Stomach (tissue), 19 donors: Measurements from ENCODE around the gene LDLRAD3. TPM values are rescaled to one million over a fixed set of nuclear protein-coding genes. Genes with fewer than 3 reads are reported as not detected.

Source experiments
- DNase-seq, 2 donors: peaks; one replicate each; pipeline versions ENCODE4 v3.0.0 to v3.0.0-alpha.2; 2013 to 2019
- H3K27ac ChIP-seq, 5 donors: fragments of 200-600 bp in 4 of 5; sonication (generic) in 4 of 5; one replicate each; pipeline ENCODE4 v1.5.1; 2013 to 2019; ENCODE audit warnings: mild to moderate bottlenecking in 1 of 5, moderate library complexity in 1 of 5
- H3K27me3 ChIP-seq, 3 donors: fragments of 200-600 bp; sonication (generic); one replicate each; pipeline ENCODE4 v1.5.1; 2017 to 2019; ENCODE audit warnings: mixed run types in 1 of 3
- H3K36me3 ChIP-seq, 4 donors: fragments of 200-600 bp; sonication (generic); 1 replicate in 3 of 4; 2 replicates in 1 of 4; pipeline ENCODE4 v1.5.1; 2016 to 2019
- H3K4me1 ChIP-seq, 4 donors: fragments of 200-600 bp; sonication (generic); one replicate each; pipeline ENCODE4 v1.5.1; 2016 to 2019
- H3K4me3 ChIP-seq, 4 donors: fragments of 200-600 bp; sonication (generic) in 3 of 4; one replicate each; pipeline ENCODE4 v1.5.1; 2016 to 2019; ENCODE audit warnings: mild to moderate bottlenecking in 1 of 4
- H3K9me3 ChIP-seq, 4 donors: fragments of 200-600 bp; sonication (generic); one replicate each; pipeline ENCODE4 v1.5.1; 2016 to 2019
- EP300 ChIP-seq: sonication (generic); formaldehyde crosslinking; IDR thresholded peaks from one replicate; pipeline ENCODE4 v1.6.1; 2017; ENCODE audit warnings: antibody characterized with exemption
- POLR2A ChIP-seq, 4 donors: fragments of 450-650 bp; IDR thresholded peaks; one replicate each; pipeline ENCODE4 v1.6.1; 2016; ENCODE audit warnings: antibody characterized with exemption in 4 of 4, control low read depth in 2 of 4, mild to moderate bottlenecking in 1 of 4, moderate library complexity in 1 of 4
- POLR2AphosphoS5 ChIP-seq, 3 donors: sonication (generic); formaldehyde crosslinking; IDR thresholded peaks; one replicate each; pipeline ENCODE4 v1.6.1; 2016; ENCODE audit warnings: antibody characterized with exemption in 3 of 3
- WGBS, 5 donors: extraction: QIAGEN DNeasy Blood & Tissue Kit in 3 of 5; methylation state at CpG; one replicate each; pipeline versions ENCODE4 v1.1.5 to v1.1.7; 2013 to 2018; 5-methylcytosine and 5-hydroxymethylcytosine counted together
- intact Hi-C: fragments of 100-400 bp; cut with DNase I; formaldehyde crosslinking; loops from one replicate; pipeline ENCODE4 v1.15.1; 2023; ENCODE audit warnings: low total_unique reads
- long read RNA-seq, 10 donors: transcript quantifications; one replicate each; lab custom pipeline, GENCODE V29; 2026
- polyA plus RNA-seq, 3 donors: library from polyadenylated mRNA; stranded (reverse); fragments of 200-250 nt; gene quantifications; one replicate each; pipeline ENCODE4 v1.2.3, GENCODE V29; 2013
- total RNA-seq, 5 donors: library from RNA; depleted of rRNA; stranded (reverse); fragments of >200 nt; gene quantifications; one replicate each; pipeline versions ENCODE4 v1.1.0 to v1.2.3, GENCODE V29; 2014 to 2016
- TF ChIP-seq, protein P1 (sequence below), 7 experiments: fragments of 450-650 bp in 4 of 7; fragments of 200-600 bp in 3 of 7; sonication (generic) in 3 of 7; IDR thresholded peaks; one replicate each; pipeline ENCODE4 v1.5.1; 2016 to 2019; ENCODE audit warnings: antibody characterized with exemption in 7 of 7, control low read depth in 2 of 7, mild to moderate bottlenecking in 1 of 7
- donor health status: healthy with polysubstance abuse.
- donor health status: Bipolar disorder and iron deficiency.
- donor health status: healthy.

LDLRAD3 gene, protein sequence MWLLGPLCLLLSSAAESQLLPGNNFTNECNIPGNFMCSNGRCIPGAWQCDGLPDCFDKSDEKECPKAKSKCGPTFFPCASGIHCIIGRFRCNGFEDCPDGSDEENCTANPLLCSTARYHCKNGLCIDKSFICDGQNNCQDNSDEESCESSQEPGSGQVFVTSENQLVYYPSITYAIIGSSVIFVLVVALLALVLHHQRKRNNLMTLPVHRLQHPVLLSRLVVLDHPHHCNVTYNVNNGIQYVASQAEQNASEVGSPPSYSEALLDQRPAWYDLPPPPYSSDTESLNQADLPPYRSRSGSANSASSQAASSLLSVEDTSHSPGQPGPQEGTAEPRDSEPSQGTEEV
- total RNA-seq: 10 to 100 TPM in 3 of 5 donors, 1 to 10 TPM in 2; 5.9 to 22.8 (median 11.3) TPM
- polyA plus RNA-seq: 1 to 10 TPM; 2.0 to 3.4 (median 2.6) TPM
- long read RNA-seq, donor 1, partial matches to known transcripts: 0 of 1 reads
- long read RNA-seq, donor 1, other reads (novel, unspliced or antisense): 0 of 1 reads
- long read RNA-seq, donor 2, partial matches to known transcripts: 14 of 18 reads
- long read RNA-seq, donor 2, other reads (novel, unspliced or antisense): 0 of 18 reads
- long read RNA-seq, donor 3, partial matches to known transcripts: 0 of 1 reads
- long read RNA-seq, donor 3, other reads (novel, unspliced or antisense): 0 of 1 reads
- long read RNA-seq, donor 4: 0 reads
- long read RNA-seq, donor 5, partial matches to known transcripts: 12 of 15 reads
- long read RNA-seq, donor 5, other reads (novel, unspliced or antisense): 0 of 15 reads
- long read RNA-seq, donor 6, partial matches to known transcripts: 0 of 3 reads
- long read RNA-seq, donor 6, other reads (novel, unspliced or antisense): 0 of 3 reads
- long read RNA-seq, donor 7, partial matches to known transcripts: 0 of 2 reads
- long read RNA-seq, donor 7, other reads (novel, unspliced or antisense): 0 of 2 reads
- long read RNA-seq, donor 8, partial matches to known transcripts: 0 of 1 reads
- long read RNA-seq, donor 8, other reads (novel, unspliced or antisense): 0 of 1 reads
- long read RNA-seq, donor 9: 0 reads
- long read RNA-seq, donor 10, partial matches to known transcripts: 0 of 1 reads
- long read RNA-seq, donor 10, other reads (novel, unspliced or antisense): 0 of 1 reads

GRCh38 chr11:35943713-35944502 lies at the start of gene LDLRAD3:
Gene LDLRAD3, plus strand, starts transcription at chr11:35944062. Its CDS starts 37 bp downstream, at chr11:35944099.
- H3K4me1 ChIP-seq: peaks cover 6 to 23% (median 17%) of the 10 kb centered on the region in 4 donors
- DNase-seq: peak; percentile 70 to 92
- intact Hi-C loops: no loop called here
- no peaks in the 10 kb centered on the region for H3K9me3 ChIP-seq
- peak within 1 kb of the TSS; percentile 41 to 79 (median 63) for H3K27ac ChIP-seq
- H3K27me3 ChIP-seq: peaks cover 0 to 7% (median 0%) of the 10 kb centered on the region in 3 donors
- no peaks in the 10 kb centered on the region for H3K36me3 ChIP-seq
- 0 to 1% (median 1%) methylated on average over 29 to 91 of the region's 97 CpGs for WGBS, 5 donors
- H3K4me3 ChIP-seq: peak within 1 kb of the TSS; percentile 58 to 78 (median 64)
- peak in 1 of 3 donors; percentile 40 for TF ChIP-seq POLR2AphosphoS5 (IDR thresholded peaks at IDR 0.05)
- TF ChIP-seq, protein P1, sequence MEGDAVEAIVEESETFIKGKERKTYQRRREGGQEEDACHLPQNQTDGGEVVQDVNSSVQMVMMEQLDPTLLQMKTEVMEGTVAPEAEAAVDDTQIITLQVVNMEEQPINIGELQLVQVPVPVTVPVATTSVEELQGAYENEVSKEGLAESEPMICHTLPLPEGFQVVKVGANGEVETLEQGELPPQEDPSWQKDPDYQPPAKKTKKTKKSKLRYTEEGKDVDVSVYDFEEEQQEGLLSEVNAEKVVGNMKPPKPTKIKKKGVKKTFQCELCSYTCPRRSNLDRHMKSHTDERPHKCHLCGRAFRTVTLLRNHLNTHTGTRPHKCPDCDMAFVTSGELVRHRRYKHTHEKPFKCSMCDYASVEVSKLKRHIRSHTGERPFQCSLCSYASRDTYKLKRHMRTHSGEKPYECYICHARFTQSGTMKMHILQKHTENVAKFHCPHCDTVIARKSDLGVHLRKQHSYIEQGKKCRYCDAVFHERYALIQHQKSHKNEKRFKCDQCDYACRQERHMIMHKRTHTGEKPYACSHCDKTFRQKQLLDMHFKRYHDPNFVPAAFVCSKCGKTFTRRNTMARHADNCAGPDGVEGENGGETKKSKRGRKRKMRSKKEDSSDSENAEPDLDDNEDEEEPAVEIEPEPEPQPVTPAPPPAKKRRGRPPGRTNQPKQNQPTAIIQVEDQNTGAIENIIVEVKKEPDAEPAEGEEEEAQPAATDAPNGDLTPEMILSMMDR (IDR thresholded peaks at IDR 0.05): no peak

DNA sequence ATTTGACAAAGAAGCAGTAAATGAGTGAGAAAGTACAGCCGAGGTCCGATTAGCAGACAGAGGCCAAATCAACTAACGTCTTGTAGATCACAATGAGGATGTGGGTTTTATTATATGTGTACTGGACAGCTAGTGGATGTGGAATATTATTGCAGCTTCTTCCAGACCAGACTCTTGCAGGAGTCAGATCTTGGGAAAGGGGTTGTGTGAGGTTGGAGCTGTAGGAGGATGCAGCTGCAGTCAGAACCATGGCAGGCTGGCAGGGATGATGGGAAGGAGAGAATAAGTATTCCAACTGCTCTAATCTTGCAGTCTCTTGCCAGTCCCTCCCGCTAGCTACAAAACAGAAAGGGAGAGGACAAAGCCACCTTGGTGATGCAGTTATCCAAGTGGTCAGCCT lies 46.8 kb upstream of the LDLRAD3 start:
- no peak for TF ChIP-seq POLR2A (IDR thresholded peaks at IDR 0.05)
- TF ChIP-seq, protein P1 (IDR thresholded peaks at IDR 0.05): no peak
- TF ChIP-seq EP300: no peak
- TF ChIP-seq POLR2AphosphoS5 (IDR thresholded peaks at IDR 0.05): no peak
- Histone ChIP-seq H3K27me3 (no peaks in the 10 kb centered on the region), H3K9me3 (peaks cover 0 to 6% (median under 1%) of the 10 kb centered on the region in 4 donors), H3K27ac (no peak overlapping the region), H3K4me3 (no peak overlapping the region), H3K4me1 (no peaks in the 10 kb centered on the region), H3K36me3 (no peaks in the 10 kb centered on the region)
- WGBS, 5 donors: 62 to 81% (median 78%) methylated on average over 4 of the region's 4 CpGs
- DNase-seq: no peak
- intact Hi-C loops: no loop called here

DNA sequence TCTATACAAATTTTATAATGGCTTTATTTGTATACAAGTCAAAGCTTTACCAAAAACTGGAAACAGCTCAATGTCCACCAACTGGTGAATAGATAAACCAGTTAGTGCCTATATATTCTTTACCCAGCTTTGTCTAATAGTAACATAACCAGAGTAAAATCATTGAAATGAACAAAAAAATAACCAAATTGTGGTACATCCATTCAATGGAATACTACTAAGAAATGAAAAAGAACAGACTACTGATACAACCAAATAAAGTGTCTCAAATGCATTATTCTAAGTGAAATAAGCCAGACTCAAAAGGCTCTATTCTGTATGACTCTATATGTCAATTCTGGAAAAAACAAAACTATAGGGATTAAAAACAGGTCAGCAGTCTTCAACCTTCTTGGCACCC lies 40.9 kb upstream of the LDLRAD3 start:
- intact Hi-C loops: no loop called here
- no peaks in the 10 kb centered on the region for H3K36me3 ChIP-seq
- H3K4me1 ChIP-seq: peaks cover 0 to 6% (median under 1%) of the 10 kb centered on the region in 4 donors
- no peak overlapping the region for H3K4me3 ChIP-seq
- no peaks in the 10 kb centered on the region for H3K27me3 ChIP-seq
- DNase-seq: no peak
- peaks cover 0 to 21% (median 15%) of the 10 kb centered on the region in 4 donors for H3K9me3 ChIP-seq
- TF ChIP-seq, protein P1 (IDR thresholded peaks at IDR 0.05): no peak
- TF ChIP-seq POLR2AphosphoS5 (IDR thresholded peaks at IDR 0.05) (no peak), EP300 (no peak), POLR2A (IDR thresholded peaks at IDR 0.05) (no peak)
- H3K27ac ChIP-seq: no peak overlapping the region
